ENCODE data around the gene FAM174C. TPM values are rescaled to one million over a fixed set of nuclear protein-coding genes. Genes with fewer than 3 reads are reported as not detected.

Gene FAM174C
- polyA plus RNA-seq, 4 donors, result 40.0 to 118 (median 82.3) TPM

DNA sequence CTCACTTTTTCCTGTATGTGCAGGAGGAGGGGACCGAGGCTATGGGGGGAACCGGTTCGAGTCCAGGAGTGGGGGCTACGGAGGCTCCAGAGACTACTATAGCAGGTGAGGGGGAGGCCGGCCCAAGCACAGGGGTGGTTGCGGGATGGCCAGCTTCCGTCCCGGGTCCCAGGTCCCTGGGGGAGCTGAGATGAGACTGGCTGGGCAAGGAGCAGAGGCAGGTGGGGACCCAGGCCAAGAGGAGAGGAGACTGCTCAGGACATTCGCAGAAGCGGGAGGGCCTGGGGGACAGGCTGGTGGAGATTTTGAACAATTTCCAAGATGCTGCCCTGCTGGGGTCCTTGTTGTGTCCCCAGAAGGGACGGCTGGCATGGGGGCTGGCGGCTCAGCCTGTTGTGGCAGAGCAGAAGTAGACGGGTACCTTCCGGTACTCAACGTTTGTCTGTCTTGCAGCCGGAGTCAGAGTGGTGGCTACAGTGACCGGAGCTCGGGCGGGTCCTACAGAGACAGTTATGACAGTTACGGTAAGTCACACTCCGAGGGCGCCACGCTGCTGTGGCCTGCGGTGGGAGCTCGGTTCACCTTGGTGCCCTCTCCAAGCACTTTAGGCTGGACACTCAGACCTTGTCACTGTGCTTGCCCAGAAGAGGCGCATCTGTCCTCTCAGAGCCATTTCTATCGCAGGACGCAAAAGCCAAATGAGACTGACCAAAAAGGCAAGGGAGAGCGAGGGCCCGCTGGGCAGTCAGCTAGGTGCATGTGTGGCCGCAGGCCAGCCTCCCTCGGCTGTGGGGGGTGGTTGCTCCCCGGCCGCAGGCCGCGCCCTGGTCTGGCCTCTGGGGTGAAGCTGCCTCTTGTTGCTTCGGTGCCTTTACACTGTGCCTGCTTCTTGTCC is 3.6 kb upstream of the FAM174C start:
- peak overlapping the region in 1 of 3 donors; percentile 39 for H3K27ac ChIP-seq (ENCODE audit: low read depth in 1 of 3, low read length in 2 of 3)
- peak overlapping the region in 1 of 3 donors; percentile 86 for H3K4me3 ChIP-seq (ENCODE audit: low read depth in 1 of 3, low read length in 3 of 3)
- no peaks in the 10 kb centered on the region for H3K27me3 ChIP-seq (ENCODE audit: control insufficient read depth in 3 of 3, insufficient read depth in 3 of 3, low read length in 3 of 3)
- DNase-seq (no peak), FAIRE-seq (no peak)
- H3K4me1 ChIP-seq (ENCODE audit: control insufficient read depth in 3 of 3, insufficient read depth in 2 of 3, low read depth in 1 of 3, low read length in 2 of 3), result peaks cover 10 to 68% (median 17%) of the 10 kb centered on the region in 3 donors
- 66 to 75% (median 71%) methylated on average over 37 of the region's 37 CpGs for WGBS, 3 donors
- peaks cover 14 to 62% (median 28%) of the 10 kb centered on the region in 3 donors for H3K36me3 ChIP-seq (ENCODE audit: control insufficient read depth in 3 of 3, insufficient read depth in 2 of 3, low read depth in 1 of 3, low read length in 3 of 3)
- no peaks in the 10 kb centered on the region for H3K9me3 ChIP-seq (ENCODE audit: control insufficient read depth in 2 of 2, insufficient read depth in 1 of 2, low read depth in 1 of 2, low read length in 1 of 2)

DNA sequence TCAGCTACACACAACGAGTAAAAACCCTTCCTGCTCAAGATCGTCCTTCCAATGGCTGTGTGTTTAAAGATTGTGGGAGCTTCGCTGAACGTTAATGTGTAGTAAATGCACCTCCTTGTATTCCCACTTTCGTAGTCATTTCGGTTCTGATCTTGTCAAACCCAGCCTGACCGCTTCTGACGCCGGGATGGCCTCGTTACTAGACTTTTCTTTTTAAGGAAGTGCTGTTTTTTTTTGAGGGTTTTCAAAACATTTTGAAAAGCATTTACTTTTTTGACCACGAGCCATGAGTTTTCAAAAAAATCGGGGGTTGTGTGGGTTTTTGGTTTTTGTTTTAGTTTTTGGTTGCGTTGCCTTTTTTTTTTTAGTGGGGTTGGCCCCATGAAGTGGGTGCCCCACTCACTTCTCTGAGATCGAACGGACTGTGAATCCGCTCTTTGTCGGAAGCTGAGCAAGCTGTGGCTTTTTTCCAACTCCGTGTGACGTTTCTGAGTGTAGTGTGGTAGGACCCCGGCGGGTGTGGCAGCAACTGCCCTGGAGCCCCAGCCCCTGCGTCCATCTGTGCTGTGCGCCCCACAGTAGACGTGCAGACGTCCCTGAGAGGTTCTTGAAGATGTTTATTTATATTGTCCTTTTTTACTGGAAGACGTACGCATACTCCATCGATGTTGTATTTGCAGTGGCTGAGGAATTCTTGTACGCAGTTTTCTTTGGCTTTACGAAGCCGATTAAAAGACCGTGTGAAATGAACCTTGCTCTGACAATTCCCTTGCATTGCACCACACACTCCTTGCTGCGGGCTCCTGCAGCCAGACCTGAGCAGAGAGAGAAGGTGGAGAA is 2.7 kb upstream of the FAM174C start:
- Histone ChIP-seq H3K36me3 (ENCODE audit: control insufficient read depth in 3 of 3, insufficient read depth in 2 of 3, low read depth in 1 of 3, low read length in 3 of 3) (peaks cover 14 to 71% (median 28%) of the 10 kb centered on the region in 3 donors), H3K27ac (ENCODE audit: low read depth in 1 of 3, low read length in 2 of 3) (peak overlapping the region in 1 of 3 donors; percentile 6), H3K27me3 (ENCODE audit: control insufficient read depth in 3 of 3, insufficient read depth in 3 of 3, low read length in 3 of 3) (no peaks in the 10 kb centered on the region), H3K9me3 (ENCODE audit: control insufficient read depth in 2 of 2, insufficient read depth in 1 of 2, low read depth in 1 of 2, low read length in 1 of 2) (no peaks in the 10 kb centered on the region), H3K4me1 (ENCODE audit: control insufficient read depth in 3 of 3, insufficient read depth in 2 of 3, low read depth in 1 of 3, low read length in 2 of 3) (peaks cover 9 to 62% (median 10%) of the 10 kb centered on the region in 3 donors), H3K4me3 (ENCODE audit: low read depth in 1 of 3, low read length in 3 of 3) (no peak overlapping the region)
- WGBS, 3 donors, result 66 to 78% (median 69%) methylated on average over 33 of the region's 33 CpGs
- DNase-seq (peak in 1 of 2 donors; percentile 30), FAIRE-seq (no peak)

DNA sequence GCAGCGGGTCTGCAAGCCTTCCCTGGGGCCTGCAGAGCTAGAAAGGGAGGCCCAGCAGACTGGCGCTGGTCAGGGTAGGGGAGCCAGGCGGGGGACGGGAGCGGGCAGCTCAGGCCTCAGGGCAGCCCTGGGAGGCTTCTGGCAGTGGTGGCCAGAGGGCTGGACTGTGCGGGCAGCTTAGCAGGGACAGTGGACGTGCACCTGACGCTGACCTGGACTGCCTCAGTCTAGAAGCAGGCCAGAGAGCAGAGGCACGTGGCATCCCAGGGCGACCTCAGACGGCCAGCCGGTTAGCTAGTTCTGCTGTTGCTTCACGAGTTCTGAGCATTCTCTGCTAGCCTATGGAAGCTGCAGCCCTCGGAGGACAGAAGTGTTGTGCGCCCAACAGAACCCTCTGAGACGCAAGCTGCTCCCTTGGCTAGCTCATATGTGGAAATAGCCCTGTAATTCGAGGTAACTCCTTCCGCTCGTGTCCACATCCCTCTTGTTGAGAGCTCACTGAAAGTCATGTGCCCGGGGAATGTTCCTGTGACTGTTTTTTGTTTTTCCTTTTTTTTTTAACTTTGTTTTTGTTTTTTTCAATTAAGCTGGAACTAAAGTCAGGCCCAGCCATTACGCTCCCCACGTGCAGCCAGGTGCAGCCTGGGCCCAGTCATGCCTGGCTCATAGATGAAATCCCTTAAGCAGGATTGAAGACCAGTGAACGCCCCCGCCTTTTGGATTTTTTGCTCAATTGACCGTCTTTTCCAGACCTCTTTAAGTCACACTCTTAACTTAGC is 1.9 kb upstream of the FAM174C start:
- Histone ChIP-seq H3K27ac (ENCODE audit: low read depth in 1 of 3, low read length in 2 of 3) (peak overlapping the region in 1 of 3 donors; percentile 6), H3K36me3 (ENCODE audit: control insufficient read depth in 3 of 3, insufficient read depth in 2 of 3, low read depth in 1 of 3, low read length in 3 of 3) (peaks cover 14 to 79% (median 28%) of the 10 kb centered on the region in 3 donors), H3K4me1 (ENCODE audit: control insufficient read depth in 3 of 3, insufficient read depth in 2 of 3, low read depth in 1 of 3, low read length in 2 of 3) (peaks cover 6 to 54% (median 6%) of the 10 kb centered on the region in 3 donors), H3K27me3 (ENCODE audit: control insufficient read depth in 3 of 3, insufficient read depth in 3 of 3, low read length in 3 of 3) (no peaks in the 10 kb centered on the region), H3K4me3 (ENCODE audit: low read depth in 1 of 3, low read length in 3 of 3) (no peak overlapping the region), H3K9me3 (ENCODE audit: control insufficient read depth in 2 of 2, insufficient read depth in 1 of 2, low read depth in 1 of 2, low read length in 1 of 2) (no peaks in the 10 kb centered on the region)
- no peak for FAIRE-seq
- DNase-seq, result no peak
- WGBS, 3 donors, result 79 to 84% (median 82%) methylated on average over 24 to 25 of the region's 25 CpGs

DNA sequence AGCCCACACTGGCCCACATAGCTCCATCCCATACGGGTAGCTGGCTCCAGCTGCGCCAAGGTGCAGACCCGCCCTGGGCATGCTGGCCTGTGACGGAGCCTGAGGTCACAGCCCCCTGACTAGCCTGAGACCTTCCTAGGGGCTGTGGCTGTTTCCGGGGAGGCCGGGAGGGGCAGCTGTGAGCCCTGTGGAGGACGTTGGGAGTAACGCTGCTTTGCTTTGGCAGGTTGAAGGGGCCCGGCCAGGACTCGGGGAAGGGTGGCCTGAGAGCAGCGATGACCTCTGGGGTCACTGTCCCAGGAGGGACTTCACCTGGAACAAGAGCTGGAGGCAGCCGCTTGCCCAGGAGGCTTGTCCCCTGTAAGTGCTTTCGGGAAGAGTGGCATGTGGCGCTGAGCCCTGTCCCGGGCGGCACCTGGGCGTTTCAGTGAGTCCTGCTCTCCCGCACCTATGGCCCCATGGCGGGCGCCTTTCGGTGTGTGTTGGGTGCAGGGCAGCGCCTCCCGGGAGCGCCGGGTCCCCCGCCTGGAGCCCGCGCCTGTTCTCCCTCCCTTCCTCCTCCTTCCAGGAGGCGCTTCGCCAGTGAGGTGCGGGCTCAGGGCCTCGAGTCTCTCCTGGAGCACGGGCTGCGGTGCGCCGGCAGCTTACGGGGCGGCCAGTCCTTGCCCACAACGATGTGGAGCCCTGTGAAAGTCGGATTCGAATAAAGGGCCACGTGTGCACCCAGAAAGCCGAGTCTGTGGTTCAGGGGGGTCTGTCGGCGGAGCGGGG is 1.1 kb upstream of the FAM174C start:
- DNase-seq (no peak), FAIRE-seq (no peak)
- Histone ChIP-seq H3K9me3 (ENCODE audit: control insufficient read depth in 2 of 2, insufficient read depth in 1 of 2, low read depth in 1 of 2, low read length in 1 of 2) (no peaks in the 10 kb centered on the region), H3K4me3 (ENCODE audit: low read depth in 1 of 3, low read length in 3 of 3) (peak overlapping the region in 2 of 3 donors; percentile 36 to 59), H3K4me1 (ENCODE audit: control insufficient read depth in 3 of 3, insufficient read depth in 2 of 3, low read depth in 1 of 3, low read length in 2 of 3) (peaks cover 6 to 50% (median 6%) of the 10 kb centered on the region in 3 donors), H3K27ac (ENCODE audit: low read depth in 1 of 3, low read length in 2 of 3) (peak overlapping the region; percentile 90 to 100 (median 96)), H3K27me3 (ENCODE audit: control insufficient read depth in 3 of 3, insufficient read depth in 3 of 3, low read length in 3 of 3) (no peaks in the 10 kb centered on the region), H3K36me3 (ENCODE audit: control insufficient read depth in 3 of 3, insufficient read depth in 2 of 3, low read depth in 1 of 3, low read length in 3 of 3) (peaks cover 14 to 87% (median 30%) of the 10 kb centered on the region in 3 donors)
- WGBS, 3 donors, result 80 to 89% (median 85%) methylated on average over 42 to 46 of the region's 46 CpGs

DNA sequence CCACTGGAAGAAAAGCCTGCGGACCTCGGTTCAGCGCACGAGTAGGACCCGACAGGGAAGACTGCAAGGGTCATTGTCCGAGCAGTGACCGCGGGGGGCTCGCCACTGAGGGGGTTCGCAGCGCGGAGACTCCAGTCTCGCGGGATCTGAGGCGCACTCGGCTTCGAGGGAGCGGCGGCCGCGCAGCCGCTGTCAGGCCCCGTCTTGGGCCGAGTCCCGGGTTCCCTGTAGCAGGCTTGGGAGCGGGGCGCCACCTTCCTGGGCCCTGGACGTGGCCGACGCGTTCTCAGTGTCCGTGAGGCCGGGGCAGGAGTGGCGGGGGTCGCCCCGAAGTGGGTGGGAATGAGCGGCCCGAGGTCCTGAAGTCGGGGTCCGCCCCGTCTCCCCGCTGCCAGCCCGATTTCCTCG is 474 bp upstream of the FAM174C start:
- Histone ChIP-seq H3K27ac (ENCODE audit: low read depth in 1 of 3, low read length in 2 of 3) (peak overlapping the region; percentile 90 to 100 (median 96)), H3K36me3 (ENCODE audit: control insufficient read depth in 3 of 3, insufficient read depth in 2 of 3, low read depth in 1 of 3, low read length in 3 of 3) (peaks cover 14 to 90% (median 30%) of the 10 kb centered on the region in 3 donors), H3K4me1 (ENCODE audit: control insufficient read depth in 3 of 3, insufficient read depth in 2 of 3, low read depth in 1 of 3, low read length in 2 of 3) (peaks cover 6 to 49% (median 6%) of the 10 kb centered on the region in 3 donors), H3K9me3 (ENCODE audit: control insufficient read depth in 2 of 2, insufficient read depth in 1 of 2, low read depth in 1 of 2, low read length in 1 of 2) (no peaks in the 10 kb centered on the region), H3K4me3 (ENCODE audit: low read depth in 1 of 3, low read length in 3 of 3) (peak overlapping the region; percentile 25 to 59 (median 36)), H3K27me3 (ENCODE audit: control insufficient read depth in 3 of 3, insufficient read depth in 3 of 3, low read length in 3 of 3) (no peaks in the 10 kb centered on the region)
- WGBS, 3 donors, result 24 to 34% (median 25%) methylated on average over 31 to 44 of the region's 44 CpGs
- no peak for DNase-seq
- FAIRE-seq, result no peak

DNA sequence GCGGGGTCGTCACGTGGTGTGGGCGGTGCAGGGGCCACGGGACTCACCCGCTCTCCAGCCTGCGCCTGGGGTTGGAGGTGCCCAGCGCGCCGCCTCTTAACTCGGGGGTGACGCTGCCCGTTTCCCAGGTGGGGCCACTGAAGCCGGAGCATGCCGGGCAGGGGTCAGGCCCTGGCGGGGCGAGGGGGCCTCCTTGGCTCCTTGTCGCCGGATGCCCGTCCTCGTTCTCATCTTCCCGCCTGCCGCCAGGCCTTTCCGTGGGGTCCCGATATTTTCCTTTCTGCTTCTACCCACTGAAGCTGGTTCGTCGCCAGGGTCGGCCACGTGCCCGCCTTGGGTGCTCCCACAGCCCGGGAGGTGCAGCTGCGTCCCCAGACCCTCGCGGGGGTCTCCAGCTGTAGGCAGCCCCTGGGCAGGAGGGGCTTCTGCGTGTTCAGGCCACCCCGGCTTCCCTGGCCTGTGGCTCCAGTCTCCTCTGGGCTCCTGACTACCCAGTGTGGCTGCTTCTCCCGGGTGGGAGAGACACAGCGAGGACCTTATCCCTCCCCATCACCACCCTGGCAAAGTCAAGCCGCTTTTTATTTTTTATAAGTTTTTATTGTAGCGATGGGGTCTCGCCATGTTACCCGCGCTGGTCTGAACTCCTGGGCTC is 772 bp downstream of the FAM174C start:
- H3K27ac ChIP-seq (ENCODE audit: low read depth in 1 of 3, low read length in 2 of 3), result peak overlapping the region; percentile 80 to 100 (median 98)
- H3K4me3 ChIP-seq (ENCODE audit: low read depth in 1 of 3, low read length in 3 of 3), result peak overlapping the region; percentile 43 to 82 (median 59)
- peaks cover 6 to 38% (median 6%) of the 10 kb centered on the region in 3 donors for H3K4me1 ChIP-seq (ENCODE audit: control insufficient read depth in 3 of 3, insufficient read depth in 2 of 3, low read depth in 1 of 3, low read length in 2 of 3)
- WGBS, 3 donors, result 1 to 6% (median 4%) methylated on average over 35 to 43 of the region's 43 CpGs
- DNase-seq (no peak), FAIRE-seq (no peak)
- H3K9me3 ChIP-seq (ENCODE audit: control insufficient read depth in 2 of 2, insufficient read depth in 1 of 2, low read depth in 1 of 2, low read length in 1 of 2), result no peaks in the 10 kb centered on the region
- peaks cover 13 to 90% (median 30%) of the 10 kb centered on the region in 3 donors for H3K36me3 ChIP-seq (ENCODE audit: control insufficient read depth in 3 of 3, insufficient read depth in 2 of 3, low read depth in 1 of 3, low read length in 3 of 3)
- no peaks in the 10 kb centered on the region for H3K27me3 ChIP-seq (ENCODE audit: control insufficient read depth in 3 of 3, insufficient read depth in 3 of 3, low read length in 3 of 3)

DNA sequence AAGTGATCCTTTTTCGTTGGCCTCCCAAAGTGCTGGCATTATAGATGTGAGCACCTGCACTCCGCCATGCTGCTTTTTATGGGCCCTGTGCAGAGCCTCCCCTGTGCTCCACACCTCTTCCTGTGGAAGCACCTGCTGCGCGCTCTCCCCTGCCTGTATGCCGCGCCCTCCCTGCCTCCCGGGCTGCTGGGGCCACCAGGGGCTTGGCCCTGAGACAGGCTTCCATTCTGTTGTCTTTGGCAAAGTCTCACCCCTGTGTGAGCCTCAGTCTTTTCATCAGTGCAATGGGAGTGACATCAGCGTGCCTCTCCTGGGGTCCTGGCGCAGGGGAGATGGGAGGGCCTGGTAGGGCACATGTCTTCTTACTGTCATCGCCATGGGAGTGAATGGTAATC is 1.3 kb downstream of the FAM174C start:
- 21 to 48% (median 27%) methylated on average over 10 of the region's 10 CpGs for WGBS, 3 donors
- peak in 1 of 2 donors; percentile 64 for DNase-seq

More for the DNA sequence above, 1.3 kb downstream of the FAM174C start:
- no peak for FAIRE-seq
- H3K27ac ChIP-seq (ENCODE audit: low read depth in 1 of 3, low read length in 2 of 3), result peak overlapping the region; percentile 10 to 98 (median 80)
- peaks cover 10 to 87% (median 29%) of the 10 kb centered on the region in 3 donors for H3K36me3 ChIP-seq (ENCODE audit: control insufficient read depth in 3 of 3, insufficient read depth in 2 of 3, low read depth in 1 of 3, low read length in 3 of 3)
- H3K4me3 ChIP-seq (ENCODE audit: low read depth in 1 of 3, low read length in 3 of 3), result peak overlapping the region in 2 of 3 donors; percentile 59 to 82
- H3K4me1 ChIP-seq (ENCODE audit: control insufficient read depth in 3 of 3, insufficient read depth in 2 of 3, low read depth in 1 of 3, low read length in 2 of 3), result peaks cover 1 to 32% (median 6%) of the 10 kb centered on the region in 3 donors
- H3K9me3 ChIP-seq (ENCODE audit: control insufficient read depth in 2 of 2, insufficient read depth in 1 of 2, low read depth in 1 of 2, low read length in 1 of 2), result no peaks in the 10 kb centered on the region
- H3K27me3 ChIP-seq (ENCODE audit: control insufficient read depth in 3 of 3, insufficient read depth in 3 of 3, low read length in 3 of 3), result no peaks in the 10 kb centered on the region
